GM12878 (cell line): ENCODE results near the gene ARSI. TPM values are rescaled to one million over a fixed set of nuclear protein-coding genes. Genes with fewer than 3 reads are reported as not detected.

Experiments
- ATAC-seq: fragments of 200-7000 bp; cut with Tn5 transposase; 3 replicates; pipeline ENCODE4 v1.9.1; 2020; ENCODE audit warnings: mild to moderate bottlenecking, moderate library complexity
- BruUV-seq: library from RNA; stranded (reverse); fragments of 400-500 nt; replicated peaks from 2 replicates; lab custom pipeline; 2021; lab: Mats Ljungman, UMichigan
- CTCF ChIA-PET: fragments of 300-600 bp; sonication (Branson Sonifier 250); formaldehyde crosslinking; extraction: SDS; loops from one replicate; lab custom pipeline; 2021; ENCODE audit warnings: inconsistent platforms; lab: Yijun Ruan, JAX
- POLR2A ChIA-PET: fragments of 350-600 bp; formaldehyde crosslinking; extraction: SDS; loops from one replicate; lab custom pipeline; 2021; ENCODE audit warnings: inconsistent platforms; lab: Charles Lee
- RAD21 ChIA-PET: fragments of 300-600 bp; sonication (Branson Sonifier 250); formaldehyde crosslinking; loops from one replicate; lab custom pipeline; 2023; ENCODE audit warnings: antibody characterized with exemption; ENCODE audit not compliant: unreplicated experiment; lab: Charles Lee
- SMC1A ChIA-PET: fragments of 300-600 bp; sonication (Branson Sonifier 250); formaldehyde crosslinking; loops from one replicate; lab custom pipeline; 2023; ENCODE audit not compliant: unreplicated experiment, uncharacterized antibody; lab: Charles Lee
- DNase-seq: peaks from one replicate; pipeline ENCODE4 v3.0.0-alpha.2; 2011; ENCODE audit warnings: low read depth, low spot score
- FAIRE-seq: peaks from 3 replicates; lab custom pipeline; 2011; peaks lifted over from hg19 to GRCh38; lab: Jason Lieb, UNC
- H2AFZ ChIP-seq: 2 replicates; pipeline ENCODE4 v1.6.0; 2011; ENCODE audit warnings: low read depth, low read length, control low read depth; ENCODE audit not compliant: control insufficient read depth
- H3K27ac ChIP-seq: 2 replicates; pipeline ENCODE4 v1.5.1; 2011; ENCODE audit warnings: control low read depth; ENCODE audit not compliant: control insufficient read depth, insufficient read depth
- H3K27me3 ChIP-seq, 2 experiments: replicated peaks in 1 of 2; 2 replicates each; pipeline versions ENCODE4 v1.6.0 to v1.6.1; 2011; ENCODE audit warnings: low read length in 1 of 2; ENCODE audit not compliant: control insufficient read depth in 2 of 2, insufficient read depth in 2 of 2
- H3K36me3 ChIP-seq, 2 experiments: 2 replicates each; pipeline ENCODE4 v1.5.1; 2011; ENCODE audit warnings: low read length in 1 of 2; ENCODE audit not compliant: control insufficient read depth in 2 of 2, insufficient read depth in 2 of 2
- H3K4me1 ChIP-seq: 2 replicates; pipeline ENCODE4 v1.6.1; 2011; ENCODE audit warnings: mild to moderate bottlenecking, low read length, moderate library complexity, mixed read lengths; ENCODE audit not compliant: control insufficient read depth, insufficient read depth
- H3K4me2 ChIP-seq: 2 replicates; pipeline ENCODE4 v1.6.0; 2011; ENCODE audit warnings: control low read depth; ENCODE audit not compliant: control insufficient read depth, insufficient read depth
- H3K4me3 ChIP-seq: fragments of 200-600 bp; sonication (generic); 2 replicates; pipeline ENCODE4 v1.5.1; 2016
- H3K79me2 ChIP-seq: 2 replicates; pipeline ENCODE4 v1.6.0; 2011; ENCODE audit warnings: low read length; ENCODE audit not compliant: control insufficient read depth, insufficient read depth
- H3K9ac ChIP-seq: 2 replicates; pipeline ENCODE4 v1.8.0; 2011; ENCODE audit warnings: low read length, control low read depth, mixed read lengths; ENCODE audit not compliant: control insufficient read depth, insufficient read depth
- H3K9me3 ChIP-seq: replicated peaks from 3 replicates; pipeline ENCODE4 v1.5.1; 2011; ENCODE audit warnings: mild to moderate bottlenecking, low read length; ENCODE audit not compliant: control insufficient read depth, insufficient read depth
- H4K20me1 ChIP-seq: 2 replicates; pipeline ENCODE4 v1.6.0; 2011; ENCODE audit not compliant: control insufficient read depth, insufficient read depth
- CHD4 ChIP-seq: fragments of 200-600 bp; sonication (generic); IDR thresholded peaks from 2 replicates; pipeline ENCODE4 v1.6.1; 2016; ENCODE audit warnings: mild to moderate bottlenecking
- EZH2 ChIP-seq: IDR thresholded peaks from 2 replicates; pipeline ENCODE4 v1.6.1; 2012; ENCODE audit warnings: low read depth, mild to moderate bottlenecking, control low read depth, inconsistent platforms, low read length, borderline replicate concordance; ENCODE audit not compliant: control insufficient read depth
- FOS ChIP-seq: IDR thresholded peaks from 3 replicates; pipeline ENCODE4 v1.6.1; 2011; ENCODE audit warnings: borderline replicate concordance; ENCODE audit not compliant: insufficient read length; ENCODE audit errors: extremely low read depth
- MEF2A ChIP-seq: IDR thresholded peaks from 2 replicates; pipeline ENCODE4 v1.6.1; 2011; ENCODE audit warnings: low read depth, mild to moderate bottlenecking, low read length, moderate library complexity; ENCODE audit not compliant: insufficient read depth
- MXI1 ChIP-seq: fragments of 150-350 bp; IDR thresholded peaks from 2 replicates; pipeline ENCODE4 v1.6.1; 2011; ENCODE audit warnings: low read depth, mild to moderate bottlenecking, inconsistent platforms, low read length, improper control_type of control experiment
- NBN ChIP-seq: fragments of 450-650 bp; IDR thresholded peaks from 2 replicates; pipeline ENCODE4 v1.6.1; 2016
- RAD21 ChIP-seq: IDR thresholded peaks from 2 replicates; pipeline ENCODE4 v1.6.1; 2011; ENCODE audit warnings: mild to moderate bottlenecking, low read depth, low read length, moderate library complexity; ENCODE audit not compliant: insufficient read depth
- SIX5 ChIP-seq: IDR thresholded peaks from 2 replicates; pipeline ENCODE4 v1.6.1; 2011; ENCODE audit warnings: mild to moderate bottlenecking, low read depth, low read length, moderate library complexity; ENCODE audit not compliant: severe bottlenecking
- SMAD1 ChIP-seq: fragments of 450-650 bp; IDR thresholded peaks from 2 replicates; pipeline ENCODE4 v1.6.1; 2018; ENCODE audit warnings: mild to moderate bottlenecking, low read depth; ENCODE audit not compliant: partially characterized antibody
- SMC3 ChIP-seq: IDR thresholded peaks from 2 replicates; pipeline ENCODE4 v1.6.1; 2011; ENCODE audit warnings: low read length, improper control_type of control experiment, borderline replicate concordance
- YBX1 ChIP-seq: fragments of 450-650 bp; IDR thresholded peaks from 2 replicates; pipeline ENCODE4 v1.6.1; 2016; ENCODE audit warnings: antibody characterized with exemption
- WGBS: methylation state at CpG from one replicate; pipeline ENCODE4 v1.1.6; 2016; ENCODE audit warnings: low lambda C conversion rate; ENCODE audit not compliant: insufficient replicate concordance, insufficient coverage; ENCODE audit errors: missing lambda C conversion rate; 5-methylcytosine and 5-hydroxymethylcytosine counted together
- in situ Hi-C: fragments of 300-500 bp; cut with MboI; formaldehyde crosslinking; loops from 9 replicates; pipeline ENCODE4 v1.14.3; 2018; ENCODE audit warnings: mixed read lengths
- intact Hi-C: fragments of 100-400 bp; cut with micrococcal nuclease; formaldehyde crosslinking; loops from one replicate; pipeline ENCODE4 v1.14.2; 2022; ENCODE audit not compliant: unreplicated experiment
- polyA plus RNA-seq, 11 experiments: library from polyadenylated mRNA; depleted of rRNA in 4 of 11; unstranded in 6 of 11; stranded (reverse) in 5 of 11; fragments of >200 nt; fragmentation: Nextera tagmentation in 4 of 11; fragmentation: Illumina TruSeq in 1 of 11; extraction: Ambion mirVana in 4 of 11; extraction: Trizol in 1 of 11; gene quantifications; 1 replicate in 1 of 11; 2 replicates in 10 of 11; pipeline versions ENCODE4 v1.2.1 to v1.2.3, GENCODE V29; 2011 to 2016; ENCODE audit warnings: inconsistent platforms in 2 of 11, missing spikeins in 2 of 11, low read depth in 1 of 11
- total RNA-seq, 4 experiments: library from RNA; depleted of rRNA in 3 of 4; stranded (reverse); fragments of >200 nt in 3 of 4; fragmentation: Illumina TruSeq in 1 of 4; extraction: Trizol in 1 of 4; gene quantifications; 2 replicates each; pipeline versions ENCODE4 v1.2.1 to v1.2.3, GENCODE V29; 2013 to 2021

Gene ARSI
- total and polyA plus RNA-seq, 10 of the 15 experiments (the other 5 are each of a cell fraction or from before 2014, with no cell fraction given) = not detected

GRCh38 chr5:150347451-150347850, 44.7 kb upstream of the ARSI start:
- no peak overlapping the region for H3K4me2 ChIP-seq
- WGBS = 47% methylated on average over 9 of the region's 9 CpGs
- in situ Hi-C loops (no loop called here), intact Hi-C loops (no loop called here)
- ATAC-seq (no peak), FAIRE-seq (no peak), DNase-seq (no peak)
- no peaks in the 10 kb centered on the region for H3K79me2 ChIP-seq
- no peaks in the 10 kb centered on the region for H3K36me3 ChIP-seq
- TF ChIP-seq SMAD1 (no peak), MEF2A (no peak), SMC3 (no peak), MXI1 (no peak), SIX5 (no peak), RAD21 (no peak), EZH2 (no peak), YBX1 (no peak), FOS (no peak), NBN (no peak), CHD4 (no peak)
- no peaks in the 10 kb centered on the region for H3K9me3 ChIP-seq
- BruUV-seq = no TSS peak
- no peak overlapping the region for H3K27ac ChIP-seq
- no peaks in the 10 kb centered on the region for H4K20me1 ChIP-seq
- H3K4me3 ChIP-seq = no peak overlapping the region
- ChIA-PET RAD21 (interaction anchor here (0.6 kb wide), 1 partner anchor 855 kb away, joined by 3 read pairs; no protein-coding TSS in a partner anchor), POLR2A (no interaction called here), CTCF (interaction anchor here (5.1 kb wide), 1 partner anchor 73 kb away, joined by 27 read pairs; no protein-coding TSS in a partner anchor), SMC1A (no interaction called here)
- H3K4me1 ChIP-seq = peaks cover 13% of the 10 kb centered on the region
- no peak overlapping the region for H2AFZ ChIP-seq
- no peak overlapping the region for H3K9ac ChIP-seq
- H3K27me3 ChIP-seq = no peaks in the 10 kb centered on the region
